EL (cell line): ENCODE data around the gene FJX1.

Experiments used
- DNase-seq: peaks from one replicate; pipeline ENCODE4 v3.0.0-alpha.2; 2016

The FJX1 gene

GRCh38 chr11:35617687-35618496 is at the start of gene FJX1:
FJX1 (plus strand) TSS chr11:35618460; CDS start chr11:35618637, 177 bp downstream.
- peak; percentile 95 for DNase-seq

GRCh38 chr11:35571696-35572095 is 46.6 kb upstream of the FJX1 start:
- no peak for DNase-seq

- DNase-seq = peak; percentile 94
Measured at GRCh38 chr11:35579557-35580396, 38.5 kb upstream of the FJX1 start.

GRCh38 chr11:35580397-35580781 is 37.9 kb upstream of the FJX1 start:
- no peak for DNase-seq

- DNase-seq = no peak
Measured at GRCh38 chr11:35582033-35582432, 36.2 kb upstream of the FJX1 start.

- DNase-seq = peak; percentile 66
Measured at GRCh38 chr11:35583126-35583525, 35.1 kb upstream of the FJX1 start.

GRCh38 chr11:35583843-35584242 is 34.4 kb upstream of the FJX1 start:
- no peak for DNase-seq

GRCh38 chr11:35584321-35584720 is 33.9 kb upstream of the FJX1 start:
- peak; percentile 82 for DNase-seq

- no peak for DNase-seq
Measured at GRCh38 chr11:35585416-35585815, 32.8 kb upstream of the FJX1 start.

GRCh38 chr11:35586222-35586621 is 32.0 kb upstream of the FJX1 start:
- DNase-seq = no peak

GRCh38 chr11:35587972-35588371 is 30.3 kb upstream of the FJX1 start:
- DNase-seq = no peak

- peak; percentile 80 for DNase-seq
Measured at GRCh38 chr11:35588627-35589026, 29.6 kb upstream of the FJX1 start.

GRCh38 chr11:35589281-35589680 is 29.0 kb upstream of the FJX1 start:
- DNase-seq = no peak

- peak; percentile 66 for DNase-seq
Measured at GRCh38 chr11:35590412-35590811, 27.8 kb upstream of the FJX1 start.

GRCh38 chr11:35593143-35593542 is 25.1 kb upstream of the FJX1 start:
- DNase-seq = peak; percentile 97

- DNase-seq = no peak
Measured at GRCh38 chr11:35594680-35595079, 23.6 kb upstream of the FJX1 start.

GRCh38 chr11:35598254-35599125 is 19.8 kb upstream of the FJX1 start:
- no peak for DNase-seq

- no peak for DNase-seq
Measured at GRCh38 chr11:35600331-35600838, 17.9 kb upstream of the FJX1 start.

GRCh38 chr11:35602160-35602793 is 16.0 kb upstream of the FJX1 start:
- no peak for DNase-seq

- DNase-seq = no peak
Measured at GRCh38 chr11:35602979-35603378, 15.3 kb upstream of the FJX1 start.

GRCh38 chr11:35605706-35606105 is 12.6 kb upstream of the FJX1 start:
- no peak for DNase-seq

GRCh38 chr11:35606206-35606605 is 12.1 kb upstream of the FJX1 start:
- no peak for DNase-seq
